ENCODE results near the gene KRTAP10-3. TPM values are rescaled to one million over a fixed set of nuclear protein-coding genes. Genes with fewer than 3 reads are reported as not detected.

The KRTAP10-3 gene
- total RNA-seq, 1 donor from 2014 or later, result not detected

DNA sequence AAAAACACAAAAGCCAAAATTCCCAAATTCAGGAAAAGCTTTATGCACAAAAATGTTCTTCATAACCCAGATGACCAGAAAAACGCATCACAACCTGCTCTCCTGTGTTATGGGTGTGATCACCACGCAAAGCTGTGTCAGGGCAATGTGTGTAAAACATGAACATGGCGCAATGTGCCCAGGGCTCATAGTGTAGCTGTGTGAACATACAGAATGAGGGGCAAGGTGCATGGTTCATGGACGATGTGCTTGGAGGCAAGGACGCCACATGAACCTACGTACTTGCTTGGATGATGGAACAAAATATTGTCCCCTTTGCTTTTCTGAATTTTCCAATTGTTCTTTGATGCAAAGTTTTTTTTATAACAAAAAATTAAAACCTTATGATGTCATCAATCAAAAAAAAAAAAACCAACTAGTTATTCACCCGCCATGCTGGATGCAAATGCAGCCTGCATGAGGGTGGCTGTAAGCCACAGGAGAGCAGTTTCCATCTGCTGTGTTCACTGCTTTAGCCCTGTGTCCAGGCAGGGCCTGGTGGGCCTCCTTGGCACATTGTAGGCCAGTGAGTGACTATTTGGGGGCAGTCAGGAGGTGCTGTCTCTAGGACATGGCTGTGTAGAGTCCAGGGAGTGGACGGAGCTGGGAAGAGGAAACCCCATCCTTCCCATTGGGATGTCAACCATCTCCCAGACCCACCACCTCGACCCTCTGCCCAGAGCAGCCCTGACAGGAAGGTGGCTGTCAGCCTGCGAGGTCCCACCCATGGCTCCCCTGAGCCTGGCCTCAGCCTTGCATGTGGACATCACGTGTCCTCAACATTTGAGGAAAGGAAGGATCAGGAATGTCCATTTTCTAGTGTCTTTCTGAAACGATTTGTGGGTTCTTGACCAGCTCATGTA lies 32.2 kb downstream of the KRTAP10-3 start:
- Histone ChIP-seq H3K27me3 (ENCODE audit: control insufficient read depth, insufficient read depth, low read length) (no peaks in the 10 kb centered on the region), H3K4me3 (ENCODE audit: low read depth, low read length) (no peak overlapping the region), H3K36me3 (ENCODE audit: control insufficient read depth, insufficient read depth, low read length) (no peaks in the 10 kb centered on the region)
- DNase-seq (ENCODE audit: low read depth), result no peak
- TF ChIP-seq, protein P1, sequence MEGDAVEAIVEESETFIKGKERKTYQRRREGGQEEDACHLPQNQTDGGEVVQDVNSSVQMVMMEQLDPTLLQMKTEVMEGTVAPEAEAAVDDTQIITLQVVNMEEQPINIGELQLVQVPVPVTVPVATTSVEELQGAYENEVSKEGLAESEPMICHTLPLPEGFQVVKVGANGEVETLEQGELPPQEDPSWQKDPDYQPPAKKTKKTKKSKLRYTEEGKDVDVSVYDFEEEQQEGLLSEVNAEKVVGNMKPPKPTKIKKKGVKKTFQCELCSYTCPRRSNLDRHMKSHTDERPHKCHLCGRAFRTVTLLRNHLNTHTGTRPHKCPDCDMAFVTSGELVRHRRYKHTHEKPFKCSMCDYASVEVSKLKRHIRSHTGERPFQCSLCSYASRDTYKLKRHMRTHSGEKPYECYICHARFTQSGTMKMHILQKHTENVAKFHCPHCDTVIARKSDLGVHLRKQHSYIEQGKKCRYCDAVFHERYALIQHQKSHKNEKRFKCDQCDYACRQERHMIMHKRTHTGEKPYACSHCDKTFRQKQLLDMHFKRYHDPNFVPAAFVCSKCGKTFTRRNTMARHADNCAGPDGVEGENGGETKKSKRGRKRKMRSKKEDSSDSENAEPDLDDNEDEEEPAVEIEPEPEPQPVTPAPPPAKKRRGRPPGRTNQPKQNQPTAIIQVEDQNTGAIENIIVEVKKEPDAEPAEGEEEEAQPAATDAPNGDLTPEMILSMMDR (IDR thresholded peaks at IDR 0.05; ENCODE audit: insufficient read depth, low read length, poor library complexity, severe bottlenecking), result no peak

GRCh38 chr21:44525391-44526095 lies 33.1 kb downstream of the KRTAP10-3 start:
- DNase-seq (ENCODE audit: low read depth), result no peak
- no peaks in the 10 kb centered on the region for H3K27me3 ChIP-seq (ENCODE audit: control insufficient read depth, insufficient read depth, low read length)
- no peak overlapping the region for H3K4me3 ChIP-seq (ENCODE audit: low read depth, low read length)
- no peaks in the 10 kb centered on the region for H3K36me3 ChIP-seq (ENCODE audit: control insufficient read depth, insufficient read depth, low read length)
- TF ChIP-seq, protein P1 (IDR thresholded peaks at IDR 0.05; ENCODE audit: insufficient read depth, low read length, poor library complexity, severe bottlenecking), result no peak

DNA sequence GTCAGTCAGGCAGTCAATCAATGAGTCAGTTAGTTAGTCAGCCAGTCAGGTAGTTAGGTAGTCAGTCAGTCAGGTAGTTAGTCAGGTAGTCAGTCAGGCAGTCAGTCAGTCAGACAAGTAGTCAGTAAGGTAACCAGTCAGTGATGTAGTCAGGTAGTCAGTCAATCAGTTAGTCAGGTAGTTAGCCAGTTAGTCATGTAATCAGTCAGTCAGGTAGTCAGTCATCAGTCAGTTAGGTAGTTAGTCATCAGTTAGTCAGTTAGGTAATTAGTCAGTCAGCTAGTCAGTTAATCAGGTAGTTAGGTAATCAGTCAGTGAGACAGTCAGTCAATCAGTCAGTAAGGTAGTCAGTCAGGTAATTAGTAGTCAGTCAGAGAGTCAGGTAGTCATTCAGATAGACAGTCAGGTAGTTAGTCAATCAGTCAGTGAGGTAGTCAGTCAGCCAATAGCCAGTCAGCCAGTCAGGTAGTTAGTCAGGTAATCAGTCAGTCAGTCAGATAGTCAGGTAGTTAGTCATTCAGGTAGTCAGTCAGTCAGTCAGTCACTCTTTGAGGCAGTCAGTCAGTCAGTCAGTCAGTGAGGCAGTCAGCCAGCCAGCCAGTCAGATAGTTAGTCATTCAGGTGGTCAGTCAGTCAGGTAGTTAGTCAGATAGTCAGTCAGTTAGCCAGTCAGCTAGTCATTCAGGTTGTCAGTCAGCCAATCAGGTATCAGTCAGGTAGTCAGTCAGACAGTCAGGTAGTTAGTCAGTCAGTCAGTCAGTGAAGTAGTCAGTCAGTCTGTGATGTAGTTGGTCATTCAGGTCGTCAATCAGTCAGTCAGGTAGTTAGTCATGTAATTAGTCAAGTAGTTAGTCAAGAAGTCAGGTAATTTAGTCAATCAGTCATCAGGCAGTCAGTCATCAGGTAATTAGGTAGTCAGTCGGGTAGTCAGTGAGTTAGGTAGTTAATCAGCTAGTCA lies 33.9 kb downstream of the KRTAP10-3 start:
- no peak for DNase-seq (ENCODE audit: low read depth)
- Histone ChIP-seq H3K36me3 (ENCODE audit: control insufficient read depth, insufficient read depth, low read length) (no peaks in the 10 kb centered on the region), H3K27me3 (ENCODE audit: control insufficient read depth, insufficient read depth, low read length) (no peaks in the 10 kb centered on the region), H3K4me3 (ENCODE audit: low read depth, low read length) (no peak overlapping the region)
- TF ChIP-seq, protein P1 (IDR thresholded peaks at IDR 0.05; ENCODE audit: insufficient read depth, low read length, poor library complexity, severe bottlenecking), result no peak

DNA sequence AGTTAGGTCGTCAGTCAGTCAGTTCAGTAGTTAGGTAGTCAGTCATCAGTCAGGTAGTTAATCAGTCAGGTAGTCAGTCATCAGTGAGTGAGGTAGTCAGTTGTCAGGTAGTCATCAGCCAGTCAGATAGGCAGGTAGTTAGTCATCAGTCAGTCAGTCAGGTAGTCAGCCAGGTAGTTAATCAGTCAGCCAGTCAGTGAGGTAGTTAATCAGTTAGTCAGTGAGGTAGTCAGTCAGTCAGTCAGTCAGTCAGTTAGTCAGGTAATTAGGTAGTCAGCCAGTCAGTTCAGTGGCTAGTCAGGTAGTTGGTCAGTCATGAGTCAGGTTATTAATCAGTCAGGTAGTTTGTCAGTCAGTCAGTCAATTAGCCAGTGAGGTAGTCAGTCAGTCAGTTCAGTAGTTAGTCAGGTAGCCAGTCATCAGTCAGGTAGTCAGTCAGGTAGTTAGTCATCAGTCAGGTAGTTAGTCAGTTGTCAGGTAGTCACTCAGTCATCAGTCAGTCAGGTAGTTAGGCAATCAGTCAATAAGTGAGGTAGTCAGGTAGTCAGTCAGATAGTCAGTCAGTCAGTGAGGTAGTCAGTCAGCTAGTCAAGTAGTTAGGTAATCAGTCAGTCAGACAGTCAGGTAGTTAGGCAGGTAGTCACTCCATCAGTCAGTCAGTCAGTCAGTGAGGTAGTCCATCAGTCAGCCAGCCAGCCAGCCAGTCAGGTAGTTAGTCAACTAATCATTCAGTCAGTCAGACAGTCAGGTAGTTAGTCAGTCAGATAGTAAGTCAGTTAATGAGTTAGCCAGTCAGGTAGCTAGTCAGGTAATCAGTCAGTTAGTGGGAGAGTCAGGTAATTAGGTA lies 34.8 kb downstream of the KRTAP10-3 start:
- no peak for DNase-seq (ENCODE audit: low read depth)

More for the DNA sequence above, 34.8 kb downstream of the KRTAP10-3 start:
- no peaks in the 10 kb centered on the region for H3K36me3 ChIP-seq (ENCODE audit: control insufficient read depth, insufficient read depth, low read length)
- H3K4me3 ChIP-seq (ENCODE audit: low read depth, low read length), result no peak overlapping the region
- TF ChIP-seq, protein P1 (IDR thresholded peaks at IDR 0.05; ENCODE audit: insufficient read depth, low read length, poor library complexity, severe bottlenecking), result no peak
- H3K27me3 ChIP-seq (ENCODE audit: control insufficient read depth, insufficient read depth, low read length), result no peaks in the 10 kb centered on the region

Data from kidney epithelial cell (primary cell).